ENCODE data around the gene MTARC2.
A peak's percentile ranks its signal among the peaks of the same experiment; 100 is the strongest.

Gene MTARC2

DNA sequence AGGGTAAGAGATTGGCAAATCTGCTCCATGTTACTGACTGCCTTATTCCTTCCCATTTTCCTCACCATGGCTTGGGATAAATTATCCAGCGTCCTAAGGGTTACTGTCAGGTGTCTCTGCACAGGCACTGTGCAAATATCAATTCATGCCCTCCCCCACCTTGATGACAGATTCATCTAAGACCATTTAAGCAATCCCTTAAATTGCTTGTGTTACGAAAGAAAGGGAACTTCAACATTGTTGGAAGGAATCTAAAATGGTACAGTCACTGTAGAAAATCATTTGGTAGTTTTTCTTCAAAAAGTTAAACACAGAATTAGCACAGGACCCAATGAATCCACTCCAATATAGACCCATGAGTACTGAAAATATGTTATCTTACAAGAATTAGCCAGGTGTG lies 17.6 kb upstream of the MTARC2 start:
- TF ChIP-seq, protein P1, sequence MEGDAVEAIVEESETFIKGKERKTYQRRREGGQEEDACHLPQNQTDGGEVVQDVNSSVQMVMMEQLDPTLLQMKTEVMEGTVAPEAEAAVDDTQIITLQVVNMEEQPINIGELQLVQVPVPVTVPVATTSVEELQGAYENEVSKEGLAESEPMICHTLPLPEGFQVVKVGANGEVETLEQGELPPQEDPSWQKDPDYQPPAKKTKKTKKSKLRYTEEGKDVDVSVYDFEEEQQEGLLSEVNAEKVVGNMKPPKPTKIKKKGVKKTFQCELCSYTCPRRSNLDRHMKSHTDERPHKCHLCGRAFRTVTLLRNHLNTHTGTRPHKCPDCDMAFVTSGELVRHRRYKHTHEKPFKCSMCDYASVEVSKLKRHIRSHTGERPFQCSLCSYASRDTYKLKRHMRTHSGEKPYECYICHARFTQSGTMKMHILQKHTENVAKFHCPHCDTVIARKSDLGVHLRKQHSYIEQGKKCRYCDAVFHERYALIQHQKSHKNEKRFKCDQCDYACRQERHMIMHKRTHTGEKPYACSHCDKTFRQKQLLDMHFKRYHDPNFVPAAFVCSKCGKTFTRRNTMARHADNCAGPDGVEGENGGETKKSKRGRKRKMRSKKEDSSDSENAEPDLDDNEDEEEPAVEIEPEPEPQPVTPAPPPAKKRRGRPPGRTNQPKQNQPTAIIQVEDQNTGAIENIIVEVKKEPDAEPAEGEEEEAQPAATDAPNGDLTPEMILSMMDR (IDR thresholded peaks at IDR 0.05; ENCODE audit: low read length) = no peak
- TF ChIP-seq EZH2 (IDR thresholded peaks at IDR 0.05; ENCODE audit: borderline replicate concordance, low read length) = no peak
- H3K79me2 ChIP-seq (ENCODE audit: insufficient read depth, low read length) = no peaks in the 10 kb centered on the region

DNA sequence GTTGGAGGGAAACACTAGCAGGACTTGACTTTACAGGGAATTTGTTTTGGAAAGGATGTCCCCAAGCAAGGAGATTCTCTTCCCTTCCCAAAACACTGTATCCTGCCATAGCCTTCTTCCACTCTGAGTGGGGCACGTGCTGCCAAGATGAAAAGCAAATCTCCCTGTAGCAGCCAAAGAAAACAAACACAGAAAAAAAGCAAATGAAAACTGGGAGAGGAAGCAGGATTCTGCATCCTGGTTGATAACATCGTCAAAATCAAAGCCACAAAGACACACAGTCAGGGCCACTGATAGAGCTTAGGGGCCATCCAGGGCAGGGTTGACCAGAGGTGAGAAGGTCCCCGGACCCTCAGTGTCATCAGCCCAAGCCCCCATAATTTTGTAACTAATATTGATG lies 16.0 kb upstream of the MTARC2 start:
- Histone ChIP-seq H2AFZ (ENCODE audit: low read length) (no peak overlapping the region), H3K9ac (ENCODE audit: low read length) (no peak overlapping the region)

More for the DNA sequence above, 17.6 kb upstream of the MTARC2 start:
- Histone ChIP-seq H3F3A (ENCODE audit: insufficient read depth, low read length) (no peaks in the 10 kb centered on the region), H3K4me2 (ENCODE audit: low read length) (no peak overlapping the region), H3K4me1 (ENCODE audit: insufficient read depth, low read length, severe bottlenecking) (no peaks in the 10 kb centered on the region), H3K4me3 (ENCODE audit: low read depth, low read length, poor library complexity, severe bottlenecking) (no peak overlapping the region), H3K27me3 (ENCODE audit: insufficient read depth, low read length) (no peaks in the 10 kb centered on the region), H3K9ac (ENCODE audit: low read length) (no peak overlapping the region), H4K20me1 (ENCODE audit: insufficient read depth, low read length) (no peaks in the 10 kb centered on the region), H2AFZ (ENCODE audit: low read length) (no peak overlapping the region), H3K36me3 (ENCODE audit: insufficient read depth, low read length) (no peaks in the 10 kb centered on the region), H3K9me3 (ENCODE audit: low read length) (no peaks in the 10 kb centered on the region), H3K9me2 (ENCODE audit: low read depth, low read length) (no peaks in the 10 kb centered on the region), H3K27ac (ENCODE audit: low read depth, low read length, poor library complexity, severe bottlenecking) (no peak overlapping the region)

DNA sequence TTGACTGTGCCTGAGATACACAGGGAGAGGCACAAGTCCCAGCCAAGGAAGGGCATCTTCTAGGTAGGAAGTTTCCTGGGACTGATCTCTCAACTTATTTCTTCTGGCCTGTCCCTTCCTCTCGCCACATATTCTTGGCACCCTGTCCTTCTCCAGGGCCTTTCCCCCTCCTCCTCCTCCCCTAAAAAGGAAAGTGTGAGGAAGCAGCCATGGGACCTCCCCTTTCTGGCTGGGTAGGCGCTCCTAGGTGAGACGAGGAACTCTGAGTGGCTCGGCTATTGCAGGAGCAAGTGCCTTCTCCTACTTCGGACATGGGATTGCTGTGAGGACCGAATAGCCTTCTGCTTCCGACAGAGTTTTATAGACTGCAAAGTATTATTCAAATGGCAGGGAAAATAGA lies 15.5 kb upstream of the MTARC2 start:
- H3K36me3 ChIP-seq (ENCODE audit: insufficient read depth, low read length) = no peaks in the 10 kb centered on the region
- no peak overlapping the region for H3K4me2 ChIP-seq (ENCODE audit: low read length)
- H3K9me2 ChIP-seq (ENCODE audit: low read depth, low read length) = no peaks in the 10 kb centered on the region
- no peak overlapping the region for H3K9ac ChIP-seq (ENCODE audit: low read length)
- H3K4me1 ChIP-seq (ENCODE audit: insufficient read depth, low read length, severe bottlenecking) = no peaks in the 10 kb centered on the region
- TF ChIP-seq, protein P1 (IDR thresholded peaks at IDR 0.05; ENCODE audit: low read length) = no peak
- TF ChIP-seq EZH2 (IDR thresholded peaks at IDR 0.05; ENCODE audit: borderline replicate concordance, low read length) = no peak
- H2AFZ ChIP-seq (ENCODE audit: low read length) = peak overlapping the region; percentile 71; the same call in 1 of the 2 replicates
- H3K27ac ChIP-seq (ENCODE audit: low read depth, low read length, poor library complexity, severe bottlenecking) = no peak overlapping the region
- H3K27me3 ChIP-seq (ENCODE audit: insufficient read depth, low read length) = no peaks in the 10 kb centered on the region
- no peaks in the 10 kb centered on the region for H4K20me1 ChIP-seq (ENCODE audit: insufficient read depth, low read length)
- H3F3A ChIP-seq (ENCODE audit: insufficient read depth, low read length) = no peaks in the 10 kb centered on the region
- H3K79me2 ChIP-seq (ENCODE audit: insufficient read depth, low read length) = no peaks in the 10 kb centered on the region
- no peaks in the 10 kb centered on the region for H3K9me3 ChIP-seq (ENCODE audit: low read length)
- H3K4me3 ChIP-seq (ENCODE audit: low read depth, low read length, poor library complexity, severe bottlenecking) = no peak overlapping the region

More for the DNA sequence above, 16.0 kb upstream of the MTARC2 start:
- Histone ChIP-seq H3K9me2 (ENCODE audit: low read depth, low read length) (no peaks in the 10 kb centered on the region), H3K27me3 (ENCODE audit: insufficient read depth, low read length) (no peaks in the 10 kb centered on the region), H4K20me1 (ENCODE audit: insufficient read depth, low read length) (no peaks in the 10 kb centered on the region), H3F3A (ENCODE audit: insufficient read depth, low read length) (no peaks in the 10 kb centered on the region), H3K27ac (ENCODE audit: low read depth, low read length, poor library complexity, severe bottlenecking) (no peak overlapping the region), H3K4me2 (ENCODE audit: low read length) (no peak overlapping the region), H3K36me3 (ENCODE audit: insufficient read depth, low read length) (no peaks in the 10 kb centered on the region), H3K4me1 (ENCODE audit: insufficient read depth, low read length, severe bottlenecking) (no peaks in the 10 kb centered on the region), H3K4me3 (ENCODE audit: low read depth, low read length, poor library complexity, severe bottlenecking) (no peak overlapping the region), H3K9me3 (ENCODE audit: low read length) (no peaks in the 10 kb centered on the region), H3K79me2 (ENCODE audit: insufficient read depth, low read length) (no peaks in the 10 kb centered on the region)
- TF ChIP-seq EZH2 (IDR thresholded peaks at IDR 0.05; ENCODE audit: borderline replicate concordance, low read length) = no peak
- TF ChIP-seq, protein P1 (IDR thresholded peaks at IDR 0.05; ENCODE audit: low read length) = no peak
